HEK293 (cell line): ENCODE results near the gene ST7.

Source experiments
- ATF2 ChIP-seq: fragments of 450-650 bp; formaldehyde crosslinking; IDR thresholded peaks from 2 replicates; pipeline ENCODE4 v1.5.1; 2016; ENCODE audit warnings: missing biosample characterization, missing genetic modification characterization, low read depth
- CTCF ChIP-seq: fragments of 450-650 bp; formaldehyde crosslinking; IDR thresholded peaks from 2 replicates; pipeline ENCODE4 v1.5.1; 2016; ENCODE audit warnings: missing biosample characterization, missing genetic modification characterization
- FEZF1 ChIP-seq: fragments of 450-650 bp; formaldehyde crosslinking; IDR thresholded peaks from 2 replicates; pipeline ENCODE4 v1.5.1; 2016; ENCODE audit warnings: missing biosample characterization, missing genetic modification characterization
- KLF16 ChIP-seq: fragments of 450-650 bp; formaldehyde crosslinking; IDR thresholded peaks from 2 replicates; pipeline ENCODE4 v1.5.1; 2017; ENCODE audit warnings: missing biosample characterization, missing genetic modification characterization
- SCRT2 ChIP-seq: fragments of 450-650 bp; formaldehyde crosslinking; IDR thresholded peaks from 2 replicates; pipeline ENCODE4 v1.5.1; 2016; ENCODE audit warnings: missing biosample characterization, missing genetic modification characterization
- TCF7L2 ChIP-seq: IDR thresholded peaks from 2 replicates; pipeline ENCODE4 v1.6.1; 2011; ENCODE audit warnings: low read depth, mild to moderate bottlenecking, inconsistent platforms, low read length, moderate library complexity, borderline replicate concordance
- ZNF394 ChIP-seq: fragments of 450-650 bp; formaldehyde crosslinking; IDR thresholded peaks from 2 replicates; pipeline ENCODE4 v1.5.1; 2016; ENCODE audit warnings: missing biosample characterization, missing genetic modification characterization, mild to moderate bottlenecking, moderate library complexity, borderline replicate concordance
- ZNF585B ChIP-seq: fragments of 450-650 bp; formaldehyde crosslinking; IDR thresholded peaks from 2 replicates; pipeline ENCODE4 v1.5.1; 2016; ENCODE audit warnings: missing biosample characterization, missing genetic modification characterization
- ZSCAN4 ChIP-seq: fragments of 450-650 bp; formaldehyde crosslinking; IDR thresholded peaks from 2 replicates; pipeline ENCODE4 v1.5.1; 2017; ENCODE audit warnings: missing biosample characterization, missing genetic modification characterization
- TF ChIP-seq, protein P1 (sequence below): fragments of 450-650 bp; formaldehyde crosslinking; IDR thresholded peaks from 2 replicates; pipeline ENCODE4 v1.5.1; 2016; ENCODE audit warnings: missing biosample characterization, missing genetic modification characterization

DNA sequence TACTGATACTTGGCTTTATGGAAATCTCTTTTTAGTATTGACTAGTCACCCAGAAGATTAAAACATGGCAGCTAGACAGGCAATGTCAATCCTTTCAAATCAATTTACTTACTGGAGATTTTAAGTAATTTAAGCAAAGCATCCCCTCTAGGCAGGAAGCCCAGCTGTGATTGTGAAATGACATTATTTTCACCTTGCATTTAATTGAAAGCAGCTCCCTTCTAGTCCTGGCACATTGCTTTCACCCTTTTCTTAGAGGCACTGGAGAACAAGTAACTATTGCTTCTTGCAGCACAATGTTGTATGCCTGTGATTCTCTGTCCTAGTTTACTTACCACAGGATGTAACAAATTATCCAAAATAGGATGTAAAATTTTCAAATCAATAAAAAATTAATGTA, 13.3 kb downstream of the ST7 start:
- no peak for TF ChIP-seq CTCF (tag by site-specific recombination)
- TF ChIP-seq FEZF1 (tag by site-specific recombination): no peak
- TF ChIP-seq ZSCAN4 (tag by site-specific recombination): no peak
- TF ChIP-seq, protein P1, sequence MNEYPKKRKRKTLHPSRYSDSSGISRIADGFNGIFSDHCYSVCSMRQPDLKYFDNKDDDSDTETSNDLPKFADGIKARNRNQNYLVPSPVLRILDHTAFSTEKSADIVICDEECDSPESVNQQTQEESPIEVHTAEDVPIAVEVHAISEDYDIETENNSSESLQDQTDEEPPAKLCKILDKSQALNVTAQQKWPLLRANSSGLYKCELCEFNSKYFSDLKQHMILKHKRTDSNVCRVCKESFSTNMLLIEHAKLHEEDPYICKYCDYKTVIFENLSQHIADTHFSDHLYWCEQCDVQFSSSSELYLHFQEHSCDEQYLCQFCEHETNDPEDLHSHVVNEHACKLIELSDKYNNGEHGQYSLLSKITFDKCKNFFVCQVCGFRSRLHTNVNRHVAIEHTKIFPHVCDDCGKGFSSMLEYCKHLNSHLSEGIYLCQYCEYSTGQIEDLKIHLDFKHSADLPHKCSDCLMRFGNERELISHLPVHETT (tag by site-specific recombination): no peak
- TF ChIP-seq ZNF585B (tag by site-specific recombination): no peak
- no peak for TF ChIP-seq TCF7L2
- TF ChIP-seq KLF16 (tag by site-specific recombination): no peak
- no peak for TF ChIP-seq ZNF394 (tag by site-specific recombination)
- no peak for TF ChIP-seq SCRT2 (tag by site-specific recombination)
- TF ChIP-seq ATF2 (tag by site-specific recombination): no peak
